GM18867 (cell line): ENCODE results near the gene MTMR10.

Source experiments
- ATAC-seq: cut with Tn5 transposase; IDR thresholded peaks from one replicate; pipeline ENCODE4 v1.9.1; 2021; ENCODE audit warnings: mild to moderate bottlenecking, moderate library complexity; ENCODE audit not compliant: unreplicated experiment

MTMR10 gene

GRCh38 chr15:30958219-30958618 is 33.2 kb downstream of the MTMR10 start:
- ATAC-seq: no peak

- ATAC-seq: no peak
These were observed 35.0 kb downstream of the MTMR10 start for GRCh38 chr15:30956216-30957124.

DNA sequence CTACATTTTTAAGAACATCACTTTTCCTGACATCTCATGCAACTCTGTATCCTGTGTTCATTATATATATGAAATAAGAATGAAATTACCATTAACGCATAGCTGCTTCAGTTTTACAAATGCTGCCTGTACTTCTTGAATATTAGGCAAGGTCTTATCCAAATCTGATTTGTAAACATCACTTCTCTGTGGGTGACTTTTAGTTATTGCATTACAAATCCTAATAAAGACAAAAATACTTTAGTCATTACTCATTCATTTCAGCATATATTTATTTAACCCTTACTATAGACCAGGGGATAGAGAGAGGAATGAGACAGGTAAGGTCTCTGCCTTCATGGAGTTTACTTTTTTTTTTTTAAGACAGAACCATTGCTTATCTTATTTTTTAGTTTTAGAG is 36.8 kb downstream of the MTMR10 start:
- no peak for ATAC-seq

DNA sequence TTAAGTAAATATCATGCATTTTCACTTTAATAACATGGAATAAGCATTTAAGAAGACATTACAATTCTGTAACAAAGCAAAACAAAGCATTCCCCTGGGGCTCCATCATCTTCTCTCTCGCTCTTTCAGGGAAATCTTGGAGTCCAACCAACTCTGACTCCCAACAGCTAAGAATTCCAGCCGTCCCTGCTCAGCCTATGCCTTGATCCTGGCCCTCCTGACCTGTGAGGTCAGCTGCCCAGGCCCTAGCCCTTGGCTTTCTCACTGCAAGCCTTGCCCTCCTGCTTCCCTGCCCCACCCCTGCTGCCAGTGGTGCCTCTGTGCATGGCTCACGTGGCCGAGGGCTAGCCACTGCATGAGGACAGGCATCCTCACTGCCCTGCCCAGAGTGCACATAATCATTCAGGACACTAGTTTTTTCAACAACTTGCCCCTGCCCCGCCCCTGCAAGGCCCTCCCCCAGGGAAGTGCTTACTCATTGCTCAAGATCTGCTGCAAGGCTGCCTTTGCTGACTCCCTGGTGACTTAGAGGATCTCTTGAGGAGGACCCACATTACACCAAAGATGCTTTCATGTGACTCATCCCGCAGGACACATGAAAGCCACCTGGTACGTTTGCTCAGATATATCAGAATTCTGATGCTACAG is 37.6 kb downstream of the MTMR10 start:
- no peak for ATAC-seq

- no peak for ATAC-seq
These were observed 38.2 kb downstream of the MTMR10 start for GRCh38 chr15:30953183-30953582.

DNA sequence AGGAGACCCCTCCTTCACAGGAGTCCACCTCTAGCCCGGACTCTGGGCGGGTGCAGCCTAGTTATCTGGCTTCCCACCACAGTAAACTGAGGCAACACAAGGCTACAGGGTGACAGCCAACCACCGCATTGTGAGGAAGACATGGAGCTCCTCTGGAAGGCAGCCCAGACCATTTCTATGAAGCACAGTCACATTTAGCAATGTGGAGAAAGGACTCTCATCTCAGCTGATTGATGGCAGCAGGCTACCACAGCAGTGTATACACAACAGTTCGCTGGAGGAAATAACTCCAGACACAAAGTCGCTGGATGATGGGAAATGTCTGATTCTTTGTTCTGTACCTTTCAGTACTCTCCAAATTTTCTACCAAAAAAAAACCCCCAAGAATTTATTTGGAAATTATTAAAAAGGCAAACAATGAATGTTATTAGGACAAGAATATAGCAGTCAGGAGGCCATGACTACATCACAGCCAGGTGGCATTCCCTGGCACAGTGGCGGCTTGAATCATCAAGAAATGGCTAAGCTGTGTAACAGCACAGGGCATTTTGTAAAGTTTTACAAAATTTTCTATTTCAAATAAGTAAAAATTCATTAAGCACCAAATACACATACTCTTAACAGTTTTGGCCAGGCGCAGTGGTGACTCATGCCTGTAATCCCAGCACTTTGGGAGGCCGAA is 47.6 kb downstream of the MTMR10 start:
- no peak for ATAC-seq

DNA sequence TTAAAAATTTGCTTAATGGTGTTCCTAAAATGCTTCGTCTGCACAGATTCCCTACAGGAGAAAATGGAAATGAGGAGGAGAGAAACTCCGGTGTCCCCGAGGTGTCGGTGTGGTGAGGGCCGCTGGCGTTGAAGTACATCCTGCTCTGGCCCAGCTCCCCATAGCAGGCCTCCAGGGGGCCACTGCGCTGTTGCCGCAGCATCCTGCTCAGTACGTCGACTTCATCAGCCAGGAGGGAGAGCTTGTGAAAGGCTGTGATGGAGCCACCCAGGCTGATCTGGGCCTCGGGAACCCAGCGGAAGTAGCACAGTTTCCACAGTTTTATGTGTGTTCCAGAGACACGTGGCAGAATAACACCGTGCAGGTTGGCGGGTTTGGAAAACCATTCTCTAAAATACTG is 49.9 kb downstream of the MTMR10 start:
- ATAC-seq: no peak

DNA sequence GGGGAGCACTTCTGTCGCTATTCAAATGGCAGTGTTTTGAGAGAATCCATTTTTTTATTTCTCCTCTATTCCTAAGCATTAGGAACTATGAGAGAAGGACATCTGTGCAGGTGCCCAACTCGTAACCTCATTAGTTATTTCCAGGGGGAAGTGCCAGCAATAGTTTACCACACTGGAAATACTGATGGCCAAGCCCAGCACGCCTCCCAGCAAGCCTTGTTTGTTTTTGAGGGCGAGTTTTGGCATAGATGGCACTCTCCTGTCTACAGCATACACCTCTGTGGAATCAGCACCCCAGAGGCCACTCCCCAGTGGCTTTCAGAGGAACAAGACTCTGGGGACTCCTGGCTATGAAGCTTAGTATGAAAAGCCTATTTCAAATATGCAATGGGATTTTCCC is 51.1 kb downstream of the MTMR10 start:
- ATAC-seq: no peak

- no peak for ATAC-seq
These were observed 52.3 kb downstream of the MTMR10 start for GRCh38 chr15:30939161-30939560.

DNA sequence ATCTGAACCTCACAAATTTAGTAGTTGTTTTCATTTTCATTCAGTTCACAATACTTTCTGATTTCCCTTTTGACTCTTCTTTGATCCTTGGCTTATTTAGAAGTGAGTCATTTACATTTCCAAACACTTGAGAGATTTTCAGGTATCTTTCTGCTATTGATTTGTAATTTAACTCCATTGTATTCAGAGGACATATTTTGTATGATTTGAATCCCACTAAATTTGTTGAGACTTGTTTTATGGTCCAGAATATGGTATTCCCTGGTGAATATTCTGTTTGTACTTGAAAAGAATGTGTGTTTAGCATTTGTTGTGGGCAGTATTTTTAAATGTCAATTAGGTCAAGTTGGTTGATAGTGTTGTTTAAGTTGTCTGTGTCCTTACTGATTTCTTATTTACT is 58.1 kb downstream of the MTMR10 start:
- no peak for ATAC-seq

DNA sequence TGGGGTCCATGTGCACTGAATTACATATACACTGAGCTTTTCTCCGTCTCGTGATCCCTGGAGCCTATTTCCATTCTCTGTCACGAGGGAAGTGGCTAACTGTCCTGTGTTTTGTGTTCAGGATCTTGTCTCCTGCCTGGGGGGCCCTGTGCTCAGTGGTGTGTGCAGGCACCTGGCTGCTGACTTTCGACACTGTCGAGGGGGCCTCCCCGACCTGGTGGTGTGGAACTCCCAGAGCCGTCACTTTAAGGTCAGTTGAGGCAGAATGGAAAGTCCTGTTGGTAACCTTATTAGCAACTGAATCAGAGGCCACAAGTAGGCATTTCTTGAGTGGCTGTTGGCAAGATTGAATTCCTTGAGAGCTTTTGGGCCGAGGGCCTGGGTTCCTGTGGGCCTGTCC is 61.0 kb downstream of the MTMR10 start:
- ATAC-seq: no peak

GRCh38 chr15:30929982-30930381 is 61.4 kb downstream of the MTMR10 start:
- ATAC-seq: no peak

DNA sequence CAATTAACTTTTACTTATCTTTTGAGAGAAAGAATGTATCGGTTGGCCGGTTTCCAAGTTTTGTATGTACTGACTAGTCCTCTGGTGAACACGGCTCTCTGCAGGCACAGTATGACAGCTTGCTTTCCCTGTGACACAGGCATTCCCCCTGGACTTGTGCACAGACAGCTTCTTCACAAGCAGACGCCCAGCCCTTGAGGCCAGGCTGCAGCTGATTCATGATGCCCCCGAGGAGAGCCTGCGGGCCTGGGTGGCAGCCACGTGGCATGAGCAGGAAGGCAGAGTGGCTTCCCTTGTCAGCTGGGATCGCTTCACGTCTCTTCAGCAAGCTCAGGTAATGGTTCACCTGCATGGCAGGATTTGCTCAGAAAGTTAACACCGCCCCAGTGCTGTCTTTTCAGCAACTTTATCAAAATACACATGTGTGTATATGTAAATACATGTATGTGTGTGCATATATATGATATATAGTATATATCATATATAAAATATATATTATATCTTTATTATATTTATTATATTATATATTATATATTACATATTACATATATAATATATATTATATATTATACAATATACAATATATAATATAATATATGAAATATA is 62.3 kb downstream of the MTMR10 start:
- no peak for ATAC-seq

DNA sequence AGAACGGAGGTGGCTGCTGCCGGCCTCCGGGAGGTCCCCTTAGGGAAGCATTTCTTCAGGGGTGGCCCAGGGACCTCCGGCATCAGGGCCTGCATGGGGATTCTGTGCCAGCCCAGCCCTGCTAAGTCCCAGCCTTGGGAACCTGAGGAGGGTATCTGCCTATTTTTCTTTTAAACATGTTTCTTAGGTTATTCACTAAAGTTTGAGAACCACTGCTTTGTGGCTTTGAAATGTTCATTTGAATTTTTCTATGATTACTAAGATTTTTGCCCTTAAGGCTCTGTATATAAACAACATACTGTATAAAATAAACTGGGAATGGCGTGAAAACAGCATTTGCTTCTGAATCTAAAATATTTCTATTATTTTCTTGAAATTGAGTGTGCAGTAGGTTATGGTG is 63.4 kb downstream of the MTMR10 start:
- no peak for ATAC-seq

- no peak for ATAC-seq
These were observed 64.2 kb downstream of the MTMR10 start for GRCh38 chr15:30927148-30927761.

DNA sequence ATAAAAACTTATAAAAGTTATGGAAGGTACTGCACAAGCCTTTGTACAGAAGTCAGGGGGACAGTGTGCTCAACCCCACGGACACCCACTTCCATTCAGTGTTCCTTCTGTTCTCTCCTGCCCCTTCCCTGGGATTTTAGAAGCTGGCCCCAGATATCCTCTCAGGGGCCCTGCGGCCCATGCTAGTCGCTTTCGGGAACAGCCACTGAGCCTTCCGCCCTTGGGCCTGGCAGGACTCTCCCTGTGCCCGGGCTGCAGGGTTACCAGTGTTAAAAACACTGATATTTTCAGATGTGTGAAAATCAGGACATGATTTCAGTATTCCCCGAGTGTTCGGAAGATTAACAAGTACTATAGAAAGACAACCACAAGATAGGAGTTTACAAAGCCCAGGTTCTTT is 65.3 kb downstream of the MTMR10 start:
- no peak for ATAC-seq

- no peak for ATAC-seq
These were observed 65.7 kb downstream of the MTMR10 start for GRCh38 chr15:30925686-30926085.

GRCh38 chr15:30924353-30924752 is 67.1 kb downstream of the MTMR10 start:
- no peak for ATAC-seq

DNA sequence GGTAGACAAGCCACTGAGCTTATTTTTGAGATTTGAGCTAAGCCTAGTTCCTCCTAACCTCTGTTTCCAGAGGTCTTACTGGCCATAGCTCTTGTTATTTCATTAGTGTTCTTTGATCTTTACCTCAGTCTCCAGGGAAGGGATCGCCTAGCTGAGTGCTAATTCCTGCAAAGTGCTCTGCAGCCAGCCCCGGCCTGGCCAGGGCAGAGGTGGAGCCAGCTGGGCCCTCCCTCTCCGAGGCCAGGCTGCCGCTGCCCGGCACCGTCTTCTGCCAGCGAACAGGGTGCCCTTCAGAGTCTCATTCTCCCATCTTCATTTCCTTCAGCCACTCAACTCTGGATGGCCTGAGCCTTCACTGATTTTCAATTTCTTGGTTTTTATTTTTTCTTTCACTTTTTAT is 68.0 kb downstream of the MTMR10 start:
- no peak for ATAC-seq

DNA sequence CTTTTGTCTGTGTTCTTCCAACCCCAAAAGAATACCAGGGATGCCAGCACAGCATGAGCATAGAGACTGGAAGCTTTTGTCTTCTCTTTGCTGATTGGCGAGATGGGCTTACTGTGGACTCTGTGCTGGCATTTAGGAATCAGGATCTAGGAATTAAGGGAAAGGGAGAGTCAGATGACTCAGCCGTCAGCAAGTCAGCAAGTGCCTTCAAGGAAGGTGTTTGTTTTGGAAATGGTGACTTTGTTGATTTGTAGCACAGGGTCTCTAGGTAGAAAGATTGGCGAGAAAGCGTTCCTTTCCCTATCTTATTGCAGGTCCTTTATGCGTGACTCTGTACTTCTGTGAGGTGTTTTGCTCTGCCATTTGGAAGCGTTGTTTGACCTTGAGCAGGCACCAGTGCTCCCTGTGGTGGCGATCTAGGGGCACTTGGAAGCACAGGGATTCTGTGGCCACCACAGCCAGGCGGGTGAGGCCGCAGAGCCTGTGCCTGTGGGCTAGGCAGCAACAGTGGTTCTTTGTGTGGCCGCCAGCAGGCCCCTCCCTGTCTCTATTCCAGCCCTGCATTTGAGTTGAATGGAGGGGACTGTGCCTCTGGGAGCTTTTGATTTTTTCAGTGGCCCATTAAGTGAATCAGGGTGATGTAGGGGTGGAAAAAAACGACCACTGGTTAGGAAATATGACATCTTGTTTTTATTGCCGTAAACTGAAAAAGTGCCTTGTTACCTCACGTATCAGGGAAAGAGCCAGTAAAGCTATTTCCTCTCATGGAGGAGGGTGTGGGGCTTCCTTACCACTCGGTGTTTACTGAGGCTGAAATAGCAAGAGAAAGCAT is 68.7 kb downstream of the MTMR10 start:
- no peak for ATAC-seq
